DMS79 treated with DMSO at 0.1 percent for 48 hours (cell line): ENCODE results near the gene ITGA4.
"Not testable (repeated sequence)": the region's sequence is repeated elsewhere in the genome, so short reads cannot be mapped to it uniquely, and the experiment has no call there.

Experiments
- DNase-seq: peaks from one replicate; lab custom pipeline; 2025; lab: John Stamatoyannopoulos, UW

The ITGA4 gene

DNA sequence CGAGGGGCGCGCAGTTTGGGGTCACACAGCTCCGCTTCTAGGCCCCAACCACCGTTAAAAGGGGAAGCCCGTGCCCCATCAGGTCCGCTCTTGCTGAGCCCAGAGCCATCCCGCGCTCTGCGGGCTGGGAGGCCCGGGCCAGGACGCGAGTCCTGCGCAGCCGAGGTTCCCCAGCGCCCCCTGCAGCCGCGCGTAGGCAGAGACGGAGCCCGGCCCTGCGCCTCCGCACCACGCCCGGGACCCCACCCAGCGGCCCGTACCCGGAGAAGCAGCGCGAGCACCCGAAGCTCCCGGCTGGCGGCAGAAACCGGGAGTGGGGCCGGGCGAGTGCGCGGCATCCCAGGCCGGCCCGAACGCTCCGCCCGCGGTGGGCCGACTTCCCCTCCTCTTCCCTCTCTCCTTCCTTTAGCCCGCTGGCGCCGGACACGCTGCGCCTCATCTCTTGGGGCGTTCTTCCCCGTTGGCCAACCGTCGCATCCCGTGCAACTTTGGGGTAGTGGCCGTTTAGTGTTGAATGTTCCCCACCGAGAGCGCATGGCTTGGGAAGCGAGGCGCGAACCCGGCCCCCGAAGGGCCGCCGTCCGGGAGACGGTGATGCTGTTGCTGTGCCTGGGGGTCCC, at the start of gene ITGA4:
ITGA4 (plus strand) TSS at position 266 of the 620 bp plus-strand sequence; CDS start at position 535, 269 bp downstream.
- DNase-seq: peak; percentile 52

DNA sequence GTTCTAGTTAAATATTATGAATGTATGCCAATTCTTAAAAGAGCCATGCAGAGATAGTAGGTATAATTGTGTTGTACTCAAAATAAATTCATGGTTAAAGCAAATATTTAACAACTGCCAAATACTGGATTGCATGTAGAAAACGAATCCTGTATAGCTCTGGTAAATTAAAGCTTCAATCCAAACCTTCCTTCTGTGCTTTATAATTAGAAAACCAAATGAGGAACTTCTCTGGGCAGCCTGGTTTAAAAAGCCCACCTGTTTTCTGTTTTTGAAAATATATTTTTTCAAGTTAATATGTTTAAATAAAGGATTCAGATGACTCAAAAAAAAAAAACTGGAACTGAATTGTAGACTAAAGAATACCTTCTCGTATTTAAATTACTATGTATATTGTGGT, 48.3 kb upstream of the ITGA4 start:
- DNase-seq: no peak

DNA sequence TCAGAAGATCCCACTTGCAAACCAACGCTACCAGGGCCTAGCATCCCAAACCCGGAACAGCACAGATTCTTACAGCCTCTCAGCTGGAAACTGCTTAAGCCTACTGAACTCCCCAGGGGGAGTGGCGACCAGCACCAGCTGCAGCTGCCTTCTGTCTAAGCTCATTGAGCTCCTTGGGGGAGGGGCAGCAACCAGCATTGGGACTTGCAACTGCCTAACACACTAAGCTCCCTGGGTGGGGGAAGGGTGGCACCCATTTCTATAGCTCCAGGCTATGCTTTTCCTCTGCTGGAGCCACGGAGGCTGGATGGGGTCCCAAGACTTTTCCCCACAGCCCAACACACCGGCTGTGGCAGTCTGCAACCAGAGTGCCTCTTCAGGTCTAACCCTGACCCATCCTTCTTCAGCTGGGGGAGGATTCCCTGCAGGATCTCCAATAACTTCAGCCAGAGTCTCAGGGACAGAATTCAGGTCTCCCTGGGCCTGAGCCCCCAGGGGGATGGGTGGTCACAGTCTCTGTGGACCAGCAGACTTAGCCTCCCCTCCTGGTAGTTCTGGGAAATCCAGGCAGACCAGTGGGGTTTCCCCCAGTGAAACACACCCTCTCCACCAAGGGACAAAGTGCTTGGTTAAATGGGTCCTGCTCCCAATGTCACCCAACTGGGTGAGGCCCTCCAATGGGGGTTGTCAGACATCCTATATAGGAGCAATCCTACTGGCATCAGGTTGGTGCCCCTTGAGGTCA, 45.9 kb upstream of the ITGA4 start:
- peak; percentile 7 for DNase-seq

DNA sequence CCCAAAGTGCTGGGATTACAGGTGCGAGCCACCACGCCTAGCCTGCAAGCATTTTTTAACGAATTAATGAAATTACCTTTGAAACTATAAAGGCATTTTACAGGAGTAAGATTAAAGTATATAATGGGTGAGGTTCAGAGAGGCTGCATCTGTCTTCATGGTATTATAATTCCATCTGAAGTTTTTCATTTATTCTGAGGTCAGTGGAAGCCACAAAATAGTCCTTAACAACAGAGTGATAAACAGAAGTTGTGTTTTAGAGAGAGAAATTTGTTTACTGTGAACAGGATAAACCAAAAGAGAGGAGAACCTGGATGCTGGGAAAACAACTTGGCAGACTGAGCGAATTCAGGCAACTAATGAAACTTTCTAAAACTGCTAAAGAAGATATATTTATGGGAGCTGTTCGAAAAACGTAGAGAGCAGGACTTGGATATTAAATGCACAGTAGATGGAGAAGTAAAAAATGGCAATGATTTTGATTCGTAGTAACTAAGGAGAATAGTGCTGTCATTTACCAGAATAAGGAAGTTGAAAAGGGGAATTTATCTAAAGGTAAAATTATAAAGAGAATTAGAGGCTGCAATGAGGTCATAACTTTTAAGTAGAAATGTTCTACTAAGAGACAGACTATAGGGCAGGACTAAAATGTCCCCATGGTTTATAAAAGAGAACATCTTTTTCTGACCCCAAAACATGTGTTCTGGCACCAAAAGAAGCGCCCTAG, 37.9 kb upstream of the ITGA4 start:
- DNase-seq: no peak

DNA sequence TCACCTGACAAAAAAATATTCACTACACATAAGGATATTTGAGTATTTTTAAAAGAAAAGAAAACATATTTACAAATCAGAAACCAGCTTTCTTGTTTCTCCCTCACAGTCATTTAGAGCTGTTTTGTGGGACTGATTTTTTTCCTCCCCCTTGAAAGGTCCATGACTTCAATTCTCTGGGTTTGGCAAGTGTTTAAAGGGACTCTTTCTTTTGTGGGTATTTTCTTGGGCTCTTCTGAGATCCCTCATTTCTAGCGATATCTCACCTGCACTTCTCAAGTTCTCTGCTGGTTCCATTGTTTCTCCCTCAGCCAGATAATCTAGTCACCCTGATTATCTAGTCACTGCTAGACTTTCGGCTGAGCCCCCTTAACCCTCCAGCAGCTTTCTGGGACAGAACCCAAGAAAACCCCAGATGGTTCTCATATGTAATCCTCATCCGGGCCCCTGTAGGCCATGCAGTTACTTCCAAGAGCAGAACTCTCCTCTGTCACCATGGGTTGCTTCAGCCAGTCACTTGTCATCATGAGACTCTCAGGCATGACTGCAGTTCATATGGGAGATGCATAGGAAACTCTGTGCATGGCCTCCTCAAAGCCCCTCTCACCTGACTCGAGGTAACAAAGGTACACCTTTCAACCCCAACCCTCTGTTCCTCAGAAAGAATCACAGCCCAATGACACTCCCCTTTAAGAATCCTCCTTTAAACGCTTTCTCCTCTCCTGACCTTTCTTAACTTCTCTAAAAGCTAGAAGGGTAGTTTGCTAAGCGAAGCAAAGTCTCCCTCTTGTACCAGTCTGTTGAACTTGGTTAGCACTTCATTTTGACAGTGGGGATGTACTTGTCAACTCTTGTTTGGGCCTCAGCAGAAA, 36.7 kb upstream of the ITGA4 start:
- no peak for DNase-seq

DNA sequence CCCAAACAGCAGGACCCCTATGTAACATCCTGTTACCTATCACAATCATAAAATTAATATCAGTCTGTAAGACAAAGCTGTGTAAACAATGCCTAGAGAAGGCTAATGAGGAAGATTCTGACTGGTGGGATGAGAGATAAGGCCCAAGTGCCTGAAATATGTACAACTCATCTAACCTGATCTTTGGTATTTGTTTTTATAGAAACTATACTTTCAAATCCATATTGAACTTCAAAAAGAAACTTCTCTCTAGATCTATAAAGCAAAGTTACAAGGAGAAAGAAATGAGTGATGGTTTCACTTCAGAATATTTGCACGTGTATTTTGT, 36.1 kb upstream of the ITGA4 start:
- DNase-seq: no peak

DNA sequence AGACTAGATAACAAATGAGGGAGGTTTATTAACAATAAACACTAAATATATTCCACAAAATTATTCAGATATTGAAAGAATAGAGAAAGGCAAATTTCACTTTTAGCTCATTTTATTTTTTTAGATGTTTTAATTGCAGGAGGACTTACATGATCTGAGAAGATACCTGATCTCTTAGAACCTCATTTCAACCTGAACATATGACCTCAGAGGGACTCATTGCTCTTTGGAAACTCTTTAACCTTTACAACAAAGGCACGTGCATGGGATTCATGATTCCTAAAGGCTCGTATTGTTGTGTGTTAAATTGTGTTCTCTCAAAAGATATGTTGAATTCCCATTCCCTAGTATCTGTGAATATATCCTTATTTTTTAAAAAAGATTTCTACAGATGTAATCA, 35.7 kb upstream of the ITGA4 start:
- DNase-seq: no peak

DNA sequence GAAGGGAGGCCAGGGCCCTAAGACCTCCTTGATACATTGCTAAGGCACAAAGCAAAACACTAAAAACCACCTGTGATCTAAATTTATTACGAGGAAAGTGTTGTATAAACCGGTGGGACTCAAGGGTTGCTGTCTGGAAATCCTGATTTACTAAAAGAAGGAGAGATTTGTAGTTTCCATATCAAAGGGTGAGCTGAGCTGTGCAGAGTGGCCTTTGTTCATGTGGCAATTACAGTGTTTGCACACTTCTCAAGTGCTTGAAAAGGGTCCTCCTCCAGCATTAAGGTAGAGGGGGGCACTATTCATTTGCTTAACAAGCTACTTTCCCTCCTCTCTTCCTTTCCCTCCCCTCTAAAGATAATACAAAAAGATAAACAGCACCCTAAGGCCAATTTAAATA, 30.5 kb upstream of the ITGA4 start:
- DNase-seq: peak; percentile 80

DNA sequence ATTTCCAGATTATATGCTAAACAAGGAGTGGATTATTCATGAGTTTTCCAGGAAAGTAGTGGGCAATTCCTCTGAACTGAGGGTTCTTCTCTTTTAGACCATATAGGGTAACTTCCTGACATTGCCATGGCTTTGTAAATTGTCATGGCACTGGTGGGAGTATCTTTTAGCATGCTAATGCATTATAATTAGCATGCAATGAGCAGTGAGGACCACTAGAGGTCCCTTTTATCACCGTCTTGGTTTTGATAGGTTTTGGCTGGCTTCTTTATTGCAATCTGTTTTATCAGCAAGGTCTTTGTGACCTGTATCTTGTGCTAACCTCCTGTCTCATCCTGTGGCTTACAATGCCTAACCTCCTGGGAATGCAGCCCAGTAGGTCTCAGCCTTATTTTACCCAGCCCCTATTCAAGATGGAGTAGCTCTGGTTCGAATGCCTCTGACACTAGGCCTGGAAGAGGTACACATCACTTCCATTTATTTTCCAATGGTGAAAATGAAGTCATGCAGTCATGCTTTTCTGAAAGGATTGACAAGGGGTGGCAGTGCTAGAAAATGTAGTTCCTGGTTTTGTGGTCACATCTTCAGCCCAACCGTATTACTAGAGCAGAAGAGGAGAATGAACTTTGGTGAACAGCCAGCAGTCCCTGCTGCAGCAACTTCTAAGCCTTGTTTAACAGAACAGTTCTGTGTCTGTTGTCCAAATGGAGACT, 26.6 kb upstream of the ITGA4 start:
- DNase-seq: peak; percentile 12

DNA sequence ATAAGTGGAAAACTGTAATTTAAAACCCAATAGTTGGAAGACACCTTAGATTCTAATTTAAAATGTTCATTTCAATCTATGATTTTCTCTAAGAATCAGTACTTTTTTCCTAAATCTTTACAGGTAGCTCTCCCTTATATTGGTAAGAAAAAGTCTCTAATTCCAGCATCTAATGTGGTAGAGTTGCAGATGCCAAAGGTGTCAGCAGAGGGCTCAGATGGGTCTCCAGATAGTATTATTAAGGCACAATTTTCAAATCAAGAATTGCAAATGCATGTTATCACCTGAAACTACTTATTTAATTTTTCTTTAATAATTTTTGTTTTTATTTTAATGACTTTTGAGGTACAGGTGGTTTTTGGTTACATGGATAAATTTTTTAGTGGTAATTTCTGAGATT, 25.5 kb upstream of the ITGA4 start:
- DNase-seq: no peak

DNA sequence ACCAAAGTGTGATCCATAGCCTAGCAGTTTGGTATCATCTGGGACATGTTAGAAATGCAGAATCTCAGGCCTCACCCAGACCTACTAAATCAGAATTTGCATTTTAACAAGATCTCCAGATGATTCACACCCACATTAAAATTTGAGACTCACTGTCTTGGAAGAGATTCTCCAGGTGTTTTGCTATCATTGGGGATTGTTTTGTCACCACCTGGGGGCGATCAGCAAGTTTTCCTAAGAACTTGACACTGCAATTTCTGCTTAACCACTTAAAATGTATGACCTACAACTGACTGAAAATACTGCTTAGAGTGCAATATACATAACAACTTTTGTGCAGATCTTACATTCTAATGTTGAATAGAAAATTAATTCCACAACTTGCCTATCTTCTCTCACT, 18.9 kb upstream of the ITGA4 start:
- no peak for DNase-seq

DNA sequence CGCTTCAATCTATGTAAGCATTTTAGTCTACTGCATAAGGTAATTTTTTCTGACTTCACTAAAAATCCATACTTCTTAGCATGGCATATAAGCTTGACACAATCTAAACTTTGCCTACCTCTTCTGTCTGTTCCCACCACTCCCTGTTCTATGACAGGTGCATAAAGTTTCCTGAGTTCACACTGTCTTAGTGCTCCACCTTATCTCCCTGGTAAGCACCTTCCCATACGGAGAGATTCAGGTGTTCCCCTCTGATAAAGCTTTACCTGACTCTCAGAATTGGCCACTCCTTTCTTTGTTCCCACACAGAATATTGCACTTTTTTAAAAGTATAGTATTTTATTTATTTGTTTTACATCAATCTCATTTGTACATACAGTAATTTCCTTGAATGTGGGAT, 16.8 kb upstream of the ITGA4 start:
- DNase-seq: no peak

DNA sequence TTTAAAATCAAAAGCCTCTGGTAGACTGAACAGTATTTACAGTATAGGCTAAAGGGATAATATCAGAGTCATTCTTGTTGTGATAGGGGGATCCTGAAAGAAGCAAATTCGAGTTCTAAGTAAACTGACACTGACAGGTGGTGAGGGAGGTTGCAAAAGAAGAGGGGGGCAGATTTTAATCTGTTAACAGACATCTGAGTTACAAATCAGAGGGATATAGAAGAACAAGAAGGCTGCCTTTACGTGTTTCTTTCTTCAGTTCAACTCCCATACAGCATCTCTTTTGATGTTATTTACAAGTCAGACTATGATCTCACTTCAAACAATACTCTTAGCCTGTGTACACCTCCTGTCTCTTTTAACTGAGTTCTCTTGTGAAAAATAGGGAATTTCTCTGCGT, 16.3 kb upstream of the ITGA4 start:
- DNase-seq: no peak

DNA sequence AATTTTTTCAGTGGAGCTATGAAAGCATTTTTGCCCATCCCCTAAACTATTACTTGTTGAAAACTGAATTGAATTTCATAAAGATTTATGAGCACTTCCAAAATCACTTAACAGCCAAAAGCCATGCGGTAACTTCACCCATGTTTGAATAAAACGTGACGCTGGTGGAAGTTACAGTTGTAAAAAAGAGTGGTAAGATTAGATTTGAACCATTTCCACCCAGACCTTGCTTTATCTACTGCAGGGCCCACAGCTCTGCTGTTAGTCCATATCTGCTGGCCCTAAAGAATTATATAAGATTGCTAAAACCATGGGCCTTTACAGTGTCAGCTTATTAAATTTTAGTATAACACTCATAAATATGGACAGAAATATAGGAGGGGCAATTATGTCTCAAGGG, 15.5 kb upstream of the ITGA4 start:
- DNase-seq: no peak

DNA sequence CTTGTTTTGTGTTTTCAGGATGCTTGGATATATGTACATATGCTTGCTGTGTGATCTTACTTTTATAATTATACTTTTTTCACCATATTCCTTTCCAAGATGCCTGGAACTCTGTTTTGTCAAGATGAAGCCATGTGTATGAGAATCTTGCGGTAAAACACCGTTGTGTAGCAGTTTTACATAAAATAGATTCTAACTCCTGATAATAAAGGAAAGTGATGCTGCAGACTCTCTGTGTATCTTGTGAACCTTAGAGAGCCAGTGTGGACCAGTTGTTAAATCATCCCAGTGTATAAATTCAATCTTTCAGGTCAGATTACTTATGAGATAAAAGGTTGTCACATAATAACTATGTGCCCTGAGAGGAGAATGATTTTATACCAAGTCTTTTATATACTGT, 12.5 kb upstream of the ITGA4 start:
- DNase-seq: no peak

DNA sequence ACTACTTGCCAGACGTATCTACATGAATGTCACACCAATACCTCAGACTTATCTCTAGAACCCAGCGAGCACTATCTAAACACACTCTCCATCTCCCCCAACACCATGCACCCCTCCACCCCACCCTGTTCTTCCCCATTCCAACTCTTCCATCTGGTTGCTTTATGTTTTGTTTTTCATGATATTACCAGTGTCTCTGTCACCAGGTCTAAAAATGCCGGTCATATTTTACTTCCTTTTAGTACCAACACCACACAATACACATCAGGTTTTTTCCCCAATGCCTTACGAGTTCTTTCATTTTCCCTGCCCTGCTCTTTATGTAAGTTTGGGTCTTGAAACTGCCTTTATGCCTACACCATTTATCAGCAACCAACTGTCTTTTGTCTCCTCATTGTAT, 10.2 kb upstream of the ITGA4 start:
- no peak for DNase-seq

DNA sequence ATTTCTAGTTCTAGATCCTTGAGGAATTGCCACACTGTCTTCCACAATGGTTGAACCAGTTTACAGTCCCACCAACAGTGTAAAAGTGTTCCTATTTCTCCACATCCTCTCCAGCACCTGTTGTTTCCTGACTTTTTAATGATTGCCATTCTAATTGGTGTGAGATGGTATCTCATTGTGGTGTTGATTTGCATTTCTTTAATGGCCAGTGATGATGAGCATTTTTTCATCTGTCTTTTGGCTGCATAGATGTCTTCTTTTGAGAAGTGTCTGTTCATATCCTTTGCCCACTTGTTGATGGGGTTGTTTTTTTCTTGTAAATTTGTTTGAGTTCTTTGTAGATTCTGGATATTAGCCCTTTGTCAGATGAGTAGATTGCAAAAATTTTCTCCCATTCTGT, 7.9 kb upstream of the ITGA4 start:
- DNase-seq: not testable (repeated sequence)

DNA sequence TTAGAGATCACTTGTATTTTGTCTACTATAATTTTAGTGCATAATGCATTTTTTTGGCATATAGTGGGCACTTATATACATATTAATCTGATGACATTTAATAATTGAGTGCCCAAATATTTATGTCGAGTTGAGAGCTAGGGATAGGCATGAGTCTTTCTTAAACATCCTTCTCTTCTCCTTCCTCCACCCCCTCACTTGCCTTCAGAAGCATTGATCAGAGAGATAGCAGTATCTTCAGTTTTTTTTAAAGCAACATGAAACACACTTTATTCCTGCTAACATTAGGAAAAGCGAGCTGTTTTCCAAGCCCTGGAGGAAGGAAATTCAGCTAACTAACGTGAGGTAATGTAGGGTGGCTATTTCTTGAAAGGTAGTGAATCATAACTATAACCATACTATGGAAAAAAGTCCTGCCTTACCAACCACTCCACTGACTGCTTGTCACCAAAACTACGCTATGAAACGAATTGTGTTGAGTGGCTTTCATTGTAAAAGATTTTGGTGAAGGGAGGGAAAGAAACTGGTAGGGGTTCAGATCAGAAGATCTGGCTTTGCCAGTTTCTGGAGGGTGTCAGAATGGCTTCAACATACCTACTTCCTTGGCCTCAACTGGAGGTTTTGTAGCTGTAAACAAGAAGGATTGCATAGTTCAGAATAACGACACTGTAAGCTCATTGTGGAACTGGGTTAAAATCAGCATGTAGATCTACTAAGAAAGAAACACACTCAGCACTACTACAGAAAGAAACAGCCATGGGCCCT, 2.3 kb upstream of the ITGA4 start:
- DNase-seq: no peak

DNA sequence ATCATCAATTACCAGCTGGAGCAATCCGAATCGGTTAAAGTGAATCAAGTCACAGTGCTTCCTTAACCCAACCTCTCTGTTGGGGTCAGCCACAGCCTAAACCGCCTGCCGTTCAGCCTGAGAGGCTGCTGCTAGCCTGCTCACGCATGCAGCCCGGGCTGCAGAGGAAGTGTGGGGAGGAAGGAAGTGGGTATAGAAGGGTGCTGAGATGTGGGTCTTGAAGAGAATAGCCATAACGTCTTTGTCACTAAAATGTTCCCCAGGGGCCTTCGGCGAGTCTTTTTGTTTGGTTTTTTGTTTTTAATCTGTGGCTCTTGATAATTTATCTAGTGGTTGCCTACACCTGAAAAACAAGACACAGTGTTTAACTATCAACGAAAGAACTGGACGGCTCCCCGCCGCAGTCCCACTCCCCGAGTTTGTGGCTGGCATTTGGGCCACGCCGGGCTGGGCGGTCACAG, 496 bp upstream of the ITGA4 start:
- DNase-seq: peak; percentile 58

DNA sequence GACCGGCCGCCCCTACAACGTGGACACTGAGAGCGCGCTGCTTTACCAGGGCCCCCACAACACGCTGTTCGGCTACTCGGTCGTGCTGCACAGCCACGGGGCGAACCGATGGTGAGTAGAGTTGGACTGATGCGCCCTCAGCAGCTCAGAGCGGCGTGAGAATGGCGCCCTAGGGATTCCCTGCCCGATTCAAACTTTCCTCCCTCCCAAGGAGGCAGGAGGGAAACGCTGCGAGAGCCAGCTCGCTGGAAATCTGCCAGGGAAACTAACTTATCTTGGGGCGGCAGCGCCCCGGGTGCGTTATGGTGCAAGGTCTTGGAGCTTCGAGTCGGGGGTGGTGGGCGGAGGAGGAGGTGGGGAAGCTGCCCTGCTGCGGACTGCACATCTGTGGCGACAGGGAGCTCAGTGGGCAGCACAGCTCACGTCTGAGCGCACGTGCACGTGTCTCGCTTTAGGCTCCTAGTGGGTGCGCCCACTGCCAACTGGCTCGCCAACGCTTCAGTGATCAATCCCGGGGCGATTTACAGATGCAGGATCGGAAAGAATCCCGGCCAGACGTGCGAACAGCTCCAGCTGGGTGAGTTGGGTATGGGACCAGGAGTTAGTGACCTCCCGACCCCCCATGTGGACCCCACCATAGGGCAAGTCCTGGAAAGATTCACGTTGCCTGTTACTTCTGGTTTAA, 697 bp downstream of the ITGA4 start:
- peak; percentile 40 for DNase-seq
